SK-N-MC (cell line): ENCODE measurements around the gene FOSL1.

Experiments used
- DNase-seq: peaks from one replicate; pipeline ENCODE4 v3.0.0-alpha.2; 2011; ENCODE audit warnings: low read depth, low spot score
- H3K27ac ChIP-seq: fragments of 200-600 bp; sonication (generic); 2 replicates; pipeline ENCODE4 v1.5.1; 2016; ENCODE audit warnings: mixed run types
- H3K36me3 ChIP-seq: fragments of 200-600 bp; sonication (generic); 2 replicates; pipeline ENCODE4 v1.6.1; 2017; ENCODE audit warnings: antibody characterized with exemption, low read length, mixed read lengths; ENCODE audit not compliant: insufficient read depth
- H3K4me3 ChIP-seq: fragments of 200-600 bp; sonication (generic); 2 replicates; pipeline ENCODE4 v1.5.1; 2016
- H3K9ac ChIP-seq: fragments of 200-600 bp; sonication (generic); 2 replicates; pipeline ENCODE4 v1.8.0; 2017; ENCODE audit warnings: mixed run types, mixed read lengths; ENCODE audit not compliant: insufficient read length
- H3K9me3 ChIP-seq: fragments of 200-600 bp; sonication (generic); 2 replicates; pipeline ENCODE4 v1.6.1; 2017; ENCODE audit warnings: low read depth, mild to moderate bottlenecking, antibody characterized with exemption, low read length, moderate library complexity, mixed read lengths
- EZH2 ChIP-seq: fragments of 200-600 bp; sonication (generic); IDR thresholded peaks from one replicate; pipeline ENCODE4 v1.6.1; 2017; ENCODE audit warnings: antibody characterized with exemption
- FOXP2 ChIP-seq: optimal IDR thresholded peaks from 2 replicates; pipeline ENCODE3; 2011; ENCODE audit warnings: mild to moderate bottlenecking, moderate library complexity; ENCODE audit not compliant: insufficient read depth; ENCODE audit errors: extremely low read length, control extremely low read depth
- POLR2AphosphoS5 ChIP-seq: IDR thresholded peaks from 2 replicates; pipeline ENCODE4 v1.6.1; 2012; ENCODE audit warnings: mild to moderate bottlenecking, low read depth, low read length, borderline replicate concordance

The FOSL1 gene

GRCh38 chr11:65941720-65942310 is 41.6 kb upstream of the FOSL1 start:
- no peak for DNase-seq
- Histone ChIP-seq H3K36me3 (no peaks in the 10 kb centered on the region), H3K9ac (no peak overlapping the region), H3K9me3 (no peaks in the 10 kb centered on the region), H3K27ac (no peak overlapping the region), H3K4me3 (no peak overlapping the region)
- TF ChIP-seq EZH2 = no peak
- no peak for TF ChIP-seq POLR2AphosphoS5
- TF ChIP-seq FOXP2 = no peak

GRCh38 chr11:65937766-65938165 is 37.6 kb upstream of the FOSL1 start:
- H3K4me3 ChIP-seq = no peak overlapping the region
- no peak overlapping the region for H3K27ac ChIP-seq
- H3K9ac ChIP-seq = no peak overlapping the region
- H3K36me3 ChIP-seq = no peaks in the 10 kb centered on the region
- TF ChIP-seq FOXP2 (no peak), POLR2AphosphoS5 (no peak), EZH2 (no peak)
- DNase-seq = no peak
- no peaks in the 10 kb centered on the region for H3K9me3 ChIP-seq

- TF ChIP-seq EZH2 = no peak
- TF ChIP-seq POLR2AphosphoS5 = no peak
- TF ChIP-seq FOXP2 = no peak
- H3K4me3 ChIP-seq = no peak overlapping the region
- no peaks in the 10 kb centered on the region for H3K36me3 ChIP-seq
- no peak for DNase-seq
- no peak overlapping the region for H3K27ac ChIP-seq
- no peaks in the 10 kb centered on the region for H3K9me3 ChIP-seq
- no peak overlapping the region for H3K9ac ChIP-seq
Observed at GRCh38 chr11:65934014-65934413, 33.8 kb upstream of the FOSL1 start.

GRCh38 chr11:65932558-65932919 is 32.4 kb upstream of the FOSL1 start:
- no peak for DNase-seq
- Histone ChIP-seq H3K27ac (no peak overlapping the region), H3K9ac (no peak overlapping the region), H3K4me3 (no peak overlapping the region), H3K9me3 (no peaks in the 10 kb centered on the region), H3K36me3 (no peaks in the 10 kb centered on the region)
- no peak for TF ChIP-seq FOXP2
- TF ChIP-seq POLR2AphosphoS5 = no peak
- no peak for TF ChIP-seq EZH2

GRCh38 chr11:65931773-65932557 is 31.8 kb upstream of the FOSL1 start:
- Histone ChIP-seq H3K9ac (no peak overlapping the region), H3K27ac (no peak overlapping the region), H3K9me3 (no peaks in the 10 kb centered on the region), H3K4me3 (no peak overlapping the region), H3K36me3 (no peaks in the 10 kb centered on the region)
- no peak for TF ChIP-seq FOXP2
- TF ChIP-seq EZH2 = no peak
- TF ChIP-seq POLR2AphosphoS5 = no peak
- no peak for DNase-seq

GRCh38 chr11:65928667-65929066 is 28.5 kb upstream of the FOSL1 start:
- Histone ChIP-seq H3K9ac (no peak overlapping the region), H3K4me3 (no peak overlapping the region), H3K27ac (no peak overlapping the region), H3K9me3 (no peaks in the 10 kb centered on the region), H3K36me3 (no peaks in the 10 kb centered on the region)
- DNase-seq = no peak
- TF ChIP-seq EZH2 = no peak
- TF ChIP-seq FOXP2 = no peak
- TF ChIP-seq POLR2AphosphoS5 = no peak

GRCh38 chr11:65927904-65928397 is 27.8 kb upstream of the FOSL1 start:
- H3K27ac ChIP-seq = no peak overlapping the region
- H3K9ac ChIP-seq = no peak overlapping the region
- no peak for DNase-seq
- TF ChIP-seq POLR2AphosphoS5 = no peak
- no peaks in the 10 kb centered on the region for H3K9me3 ChIP-seq
- H3K36me3 ChIP-seq = no peaks in the 10 kb centered on the region
- no peak overlapping the region for H3K4me3 ChIP-seq

- TF ChIP-seq FOXP2 (no peak), EZH2 (no peak), POLR2AphosphoS5 (no peak)
- DNase-seq = no peak
- no peak overlapping the region for H3K27ac ChIP-seq
- no peaks in the 10 kb centered on the region; the same call in 1 of the 2 replicates for H3K36me3 ChIP-seq
- no peak overlapping the region for H3K9ac ChIP-seq
- H3K9me3 ChIP-seq = no peaks in the 10 kb centered on the region
- H3K4me3 ChIP-seq = no peak overlapping the region
Observed at GRCh38 chr11:65925397-65925796, 25.2 kb upstream of the FOSL1 start.

GRCh38 chr11:65922565-65922964 is 22.4 kb upstream of the FOSL1 start:
- H3K27ac ChIP-seq = no peak overlapping the region
- DNase-seq = no peak
- no peak overlapping the region for H3K4me3 ChIP-seq
- H3K36me3 ChIP-seq = no peaks in the 10 kb centered on the region; the same call in 1 of the 2 replicates
- TF ChIP-seq POLR2AphosphoS5 (no peak), EZH2 (no peak), FOXP2 (no peak)
- H3K9me3 ChIP-seq = no peaks in the 10 kb centered on the region
- H3K9ac ChIP-seq = no peak overlapping the region
